DMS 273 treated with DMSO at 0.1 percent for 48 hours (cell line): Measurements from ENCODE around the gene RGS7.
"Not testable (repeated sequence)": the region's sequence is repeated elsewhere in the genome, so short reads cannot be mapped to it uniquely, and the experiment has no call there.

ENCODE experiments used
- DNase-seq: peaks from one replicate; lab custom pipeline; 2025; lab: John Stamatoyannopoulos, UW

RGS7 gene

DNA sequence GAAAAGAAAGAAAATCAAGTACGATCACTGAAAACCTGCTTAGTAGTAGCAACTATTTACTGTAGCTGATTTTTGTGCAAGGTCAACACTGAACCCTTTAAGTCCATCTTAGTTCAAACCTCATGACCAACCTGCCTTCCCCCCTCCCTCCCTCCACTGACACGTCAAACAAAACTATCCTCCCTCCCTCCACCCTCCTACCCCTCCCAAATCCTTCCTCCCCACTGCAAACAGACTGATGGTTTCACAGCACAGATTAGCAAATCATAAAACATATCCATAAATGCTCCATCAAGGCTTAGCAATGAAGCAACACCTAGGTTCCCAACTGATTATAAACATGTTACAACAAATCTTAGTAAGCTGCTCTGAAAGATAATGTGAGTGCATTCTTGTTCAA is 580.8 kb downstream of the RGS7 start:
- DNase-seq = no peak

DNA sequence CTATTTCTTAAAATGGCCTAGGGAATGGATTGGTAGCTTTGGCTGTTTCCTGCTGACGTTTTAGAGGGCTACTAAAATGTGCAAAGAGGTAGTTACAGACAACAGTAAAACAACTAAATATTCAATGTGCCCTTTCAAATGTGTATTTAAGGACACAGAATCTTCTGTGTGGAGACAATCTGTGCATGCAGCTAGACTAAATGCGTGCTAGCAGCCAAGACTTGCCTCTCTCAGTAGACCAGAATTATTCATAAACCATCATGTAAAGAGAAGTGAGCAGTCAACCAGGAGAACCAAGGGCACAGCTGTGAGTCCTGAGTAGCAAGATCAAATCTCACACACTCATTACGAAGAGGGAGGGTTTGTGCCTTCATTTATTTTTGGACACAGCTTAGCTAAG is 584.9 kb downstream of the RGS7 start:
- DNase-seq = no peak

DNA sequence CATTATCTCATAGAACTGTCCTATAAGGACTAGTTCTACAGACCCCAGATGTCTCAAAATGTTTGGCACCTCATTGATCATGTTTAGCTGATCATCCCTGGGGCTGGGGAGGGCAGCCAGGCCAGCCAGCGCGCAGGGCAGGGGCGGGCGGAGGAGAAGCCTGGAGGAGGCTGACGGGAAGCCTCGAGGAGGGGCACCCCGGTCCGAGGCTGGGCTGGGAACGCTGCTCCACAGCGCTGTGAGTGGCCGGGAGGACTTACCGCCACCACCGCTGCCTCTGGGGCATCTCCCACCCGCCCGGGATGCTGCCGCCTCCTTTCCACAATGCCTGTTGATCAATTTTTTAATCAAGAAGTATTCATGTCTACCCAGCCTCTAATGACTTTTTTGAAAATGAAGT is 585.6 kb downstream of the RGS7 start:
- no peak for DNase-seq

DNA sequence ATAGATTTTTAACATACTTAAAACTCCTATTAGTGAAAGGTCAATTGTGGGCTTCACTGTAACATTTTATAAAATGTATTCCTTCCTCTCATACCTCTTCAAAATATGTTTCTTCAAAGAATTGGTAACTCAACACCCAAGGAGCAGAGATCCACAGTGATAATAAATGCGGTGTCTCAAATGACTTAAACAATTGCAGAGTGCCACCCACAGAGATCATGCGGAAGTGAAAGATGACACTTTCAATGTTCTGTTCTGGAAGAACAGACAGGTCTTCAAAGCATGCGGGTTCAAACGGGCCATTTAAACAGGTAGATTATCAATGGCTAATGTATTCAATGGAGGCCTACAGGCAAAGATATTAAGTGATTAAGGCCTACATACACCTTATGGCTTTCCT is 588.0 kb downstream of the RGS7 start:
- DNase-seq = no peak

DNA sequence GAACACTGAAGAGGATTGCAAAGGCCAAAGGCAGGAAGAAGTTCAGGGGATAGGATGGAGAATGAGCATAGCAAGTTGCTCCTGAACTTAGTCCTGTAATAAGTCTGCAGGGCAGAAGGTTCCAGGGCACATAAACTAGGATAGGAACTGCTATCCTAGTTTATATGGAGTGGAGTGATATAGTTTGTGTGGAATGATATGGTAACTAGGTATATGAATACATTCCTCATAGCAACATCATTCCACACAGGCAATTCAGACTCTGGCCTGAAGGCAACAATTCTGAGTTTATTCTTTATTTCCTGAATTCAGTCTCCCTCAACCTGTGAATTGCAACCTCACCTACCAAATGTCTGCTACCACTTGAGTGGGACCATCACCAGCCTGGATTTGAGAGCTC is 590.2 kb downstream of the RGS7 start:
- DNase-seq = no peak

DNA sequence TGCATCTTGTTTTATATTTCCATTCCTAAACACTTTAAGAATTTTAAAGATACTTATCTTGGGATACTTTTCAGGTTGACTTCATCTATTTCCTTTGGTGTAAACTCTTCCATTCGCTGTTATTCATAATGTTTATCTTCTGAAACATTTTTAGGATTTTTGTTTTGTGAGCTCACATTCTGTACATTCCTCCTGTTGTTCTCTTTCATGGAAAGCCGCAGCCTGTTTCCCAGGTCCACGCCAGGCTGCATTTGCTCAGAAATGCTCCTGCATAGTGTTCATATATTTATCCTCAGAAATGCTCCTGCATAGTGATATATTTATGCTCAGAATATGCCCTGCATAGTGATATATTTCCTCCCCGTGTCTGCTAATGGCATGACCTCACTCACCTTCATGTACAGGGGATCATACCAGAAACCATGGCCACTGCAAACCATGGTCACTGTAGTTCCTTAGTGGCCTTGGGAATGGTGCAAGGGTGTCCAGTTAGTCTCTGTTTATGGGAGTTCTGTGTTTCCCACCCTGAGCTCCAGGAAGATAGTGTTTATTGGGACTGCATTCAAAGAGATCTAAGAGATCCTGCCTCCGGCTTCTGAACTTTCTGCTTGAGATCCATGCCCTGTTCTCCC is 591.2 kb downstream of the RGS7 start:
- no peak for DNase-seq

DNA sequence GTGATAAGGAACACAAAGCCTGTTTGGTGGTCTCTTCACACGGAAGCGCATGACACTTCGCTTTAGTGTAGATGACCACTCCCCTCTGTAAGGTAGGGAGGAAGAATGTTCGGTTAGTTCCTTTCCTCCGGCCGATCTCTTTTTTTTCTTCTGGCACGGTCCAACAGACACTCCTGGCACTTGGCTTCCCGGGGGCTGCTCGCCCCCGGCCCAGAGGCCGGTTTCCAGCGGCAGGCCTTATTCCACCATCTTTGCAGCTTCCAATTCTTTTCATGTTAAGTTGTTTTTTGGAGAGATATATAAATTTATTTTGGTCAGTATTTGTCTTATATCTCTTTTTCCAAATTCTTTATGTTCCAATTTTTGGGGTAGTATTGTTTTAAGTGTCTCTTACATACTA is 593.2 kb downstream of the RGS7 start:
- no peak for DNase-seq

DNA sequence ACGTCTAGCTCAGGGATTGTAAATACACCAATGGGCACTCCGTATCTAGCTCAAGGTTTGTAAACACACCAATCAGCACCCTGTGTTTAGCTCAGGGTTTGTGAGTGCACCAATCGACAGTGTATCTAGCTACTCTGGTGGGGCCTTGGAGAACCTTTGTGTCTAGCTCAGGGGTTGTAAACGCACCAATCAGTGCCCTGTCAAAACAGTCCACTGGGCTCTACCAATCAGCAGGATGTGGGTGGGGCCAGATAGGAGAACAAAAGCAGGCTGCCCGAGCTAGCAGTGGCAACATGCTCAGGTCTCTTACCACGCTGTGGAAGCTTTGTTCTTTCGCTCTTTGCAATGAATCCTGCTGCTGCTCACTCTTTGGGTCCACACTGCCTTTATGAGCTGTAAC is 593.9 kb downstream of the RGS7 start:
- not testable (repeated sequence) for DNase-seq

DNA sequence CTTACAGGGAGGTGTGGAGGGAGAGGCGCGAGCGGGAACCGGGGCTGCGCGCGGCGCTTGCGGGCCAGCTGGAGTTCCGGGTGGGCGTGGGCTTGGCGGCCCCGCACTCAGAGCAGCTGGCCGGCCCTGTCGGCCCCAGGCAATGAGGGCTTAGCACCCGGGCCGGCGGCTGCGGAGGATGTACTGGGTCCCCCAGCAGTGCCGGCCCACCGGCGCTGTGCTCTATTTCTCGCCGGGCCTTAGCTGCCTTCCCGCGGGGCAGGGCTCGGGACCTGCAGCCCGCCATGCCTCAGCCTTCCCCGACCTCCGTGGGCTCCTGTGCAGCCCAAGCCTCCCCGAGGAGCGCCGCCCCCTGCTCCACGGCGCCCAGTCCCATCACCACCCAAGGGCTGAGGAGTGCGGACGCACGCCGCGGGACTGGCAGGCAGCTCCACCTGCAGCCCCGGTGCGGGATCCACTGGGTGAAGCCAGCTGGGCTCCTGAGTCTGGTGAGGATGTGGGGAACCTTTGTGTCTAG is 594.5 kb downstream of the RGS7 start:
- DNase-seq = not testable (repeated sequence)

DNA sequence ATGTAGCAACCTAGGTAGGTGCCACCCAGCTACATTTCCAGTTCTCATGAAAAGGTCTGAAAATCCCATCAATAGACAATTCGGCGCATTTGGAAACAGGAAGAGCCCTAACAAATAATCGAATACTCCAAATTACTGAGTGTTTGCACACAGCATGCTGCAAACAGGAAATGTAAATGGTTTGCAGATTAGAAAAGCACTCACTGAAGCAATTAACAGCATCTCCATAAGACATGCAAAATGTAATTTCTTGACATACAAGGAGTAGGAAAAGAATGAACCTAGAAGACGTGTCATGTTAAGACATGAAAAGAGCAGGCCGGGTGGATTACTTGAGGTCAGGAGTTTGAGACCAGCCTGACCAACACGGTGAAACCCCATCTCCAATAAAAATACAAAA is 598.2 kb downstream of the RGS7 start:
- DNase-seq = not testable (repeated sequence)

DNA sequence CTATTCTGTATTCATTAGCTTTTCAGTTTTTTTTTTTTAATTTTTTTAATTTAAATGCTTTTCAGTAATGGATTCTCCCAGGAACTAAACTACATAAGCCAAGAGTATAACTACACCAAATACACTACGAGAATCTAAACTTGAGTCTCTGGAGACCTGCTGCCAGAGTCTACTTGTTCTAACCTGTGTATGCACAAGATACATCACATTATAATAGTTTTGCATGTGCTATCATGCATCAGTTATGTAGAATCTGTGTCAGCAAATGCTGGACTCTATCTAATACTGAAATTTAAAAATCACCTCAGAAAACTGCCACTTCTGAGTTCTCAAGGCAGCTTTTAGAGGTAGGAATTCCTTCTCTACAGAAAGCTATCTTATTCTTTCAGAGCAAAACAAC is 598.7 kb downstream of the RGS7 start:
- no peak for DNase-seq

DNA sequence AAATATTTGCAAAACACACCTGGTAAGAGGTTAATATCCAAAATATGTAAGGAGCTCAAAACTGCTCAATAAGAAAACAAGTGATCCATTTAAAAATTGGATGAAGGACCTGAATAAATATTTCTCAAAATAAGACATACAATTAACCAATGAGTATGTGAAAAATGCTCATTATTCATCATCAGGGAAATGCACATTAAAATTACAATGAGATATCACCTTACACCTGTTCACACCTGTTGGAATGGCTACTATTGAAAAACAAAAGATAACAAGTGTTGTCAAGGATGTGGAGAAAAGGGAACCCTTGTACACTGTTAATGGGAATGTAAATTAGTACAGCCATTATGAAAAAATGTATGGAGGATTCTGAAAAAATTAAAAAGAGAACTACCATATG is 609.1 kb downstream of the RGS7 start:
- DNase-seq = no peak

DNA sequence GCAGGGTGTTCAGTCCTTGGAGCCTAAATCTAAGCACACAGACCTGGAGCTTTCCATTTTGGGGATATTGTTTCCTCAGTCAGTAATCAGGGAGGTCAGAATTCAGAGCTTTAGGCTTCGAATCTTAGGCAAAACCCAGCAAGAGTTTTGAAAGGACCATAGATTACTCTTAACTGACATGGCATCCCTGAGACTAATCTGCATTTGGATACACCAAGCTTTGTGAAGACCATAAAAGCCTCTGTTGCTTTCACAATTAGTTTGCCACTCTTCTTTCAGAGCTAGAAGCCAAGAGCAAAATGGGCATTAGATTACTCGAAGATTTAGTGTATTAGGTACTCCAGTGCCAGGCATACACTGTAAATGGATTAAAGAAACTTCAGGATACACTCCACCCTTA is 613.3 kb downstream of the RGS7 start:
- no peak for DNase-seq

DNA sequence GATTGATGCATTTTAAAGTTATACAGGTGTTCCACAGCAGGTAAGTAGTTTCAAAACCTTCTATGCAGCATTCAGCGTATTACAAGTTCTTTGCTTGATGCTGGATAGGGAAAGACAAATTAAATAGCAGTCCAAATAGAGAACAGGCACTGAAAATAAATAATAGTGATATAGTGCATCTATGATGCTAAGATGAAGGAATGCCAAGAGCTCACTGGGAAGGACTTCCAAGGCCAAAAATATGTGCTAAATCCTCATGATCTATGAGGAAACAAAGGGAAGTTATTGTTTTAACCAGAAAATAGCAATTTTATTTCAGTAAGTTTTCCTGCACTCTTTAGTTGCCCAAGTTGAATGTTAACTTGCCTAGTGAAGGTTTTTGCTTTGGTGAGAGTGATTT is 617.3 kb downstream of the RGS7 start:
- DNase-seq = no peak

DNA sequence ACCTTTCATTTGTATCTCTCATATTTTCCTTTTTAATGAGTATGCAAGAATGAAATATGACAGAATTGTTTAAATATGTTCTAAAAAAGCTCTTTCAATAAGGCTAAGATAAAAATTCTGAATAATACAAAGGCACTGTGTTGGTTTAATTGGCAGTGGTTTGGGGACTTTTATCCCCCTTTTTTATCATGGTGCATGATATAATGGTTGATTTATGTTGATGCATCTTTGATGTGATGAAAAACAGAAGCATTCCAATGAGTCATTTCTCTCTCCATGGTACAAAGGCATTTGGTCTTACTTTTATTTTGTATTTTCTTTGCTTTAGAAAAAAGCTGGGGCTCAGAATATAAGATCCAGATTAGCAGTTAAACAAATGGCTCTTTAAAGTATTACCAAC is 617.9 kb downstream of the RGS7 start:
- DNase-seq = no peak

DNA sequence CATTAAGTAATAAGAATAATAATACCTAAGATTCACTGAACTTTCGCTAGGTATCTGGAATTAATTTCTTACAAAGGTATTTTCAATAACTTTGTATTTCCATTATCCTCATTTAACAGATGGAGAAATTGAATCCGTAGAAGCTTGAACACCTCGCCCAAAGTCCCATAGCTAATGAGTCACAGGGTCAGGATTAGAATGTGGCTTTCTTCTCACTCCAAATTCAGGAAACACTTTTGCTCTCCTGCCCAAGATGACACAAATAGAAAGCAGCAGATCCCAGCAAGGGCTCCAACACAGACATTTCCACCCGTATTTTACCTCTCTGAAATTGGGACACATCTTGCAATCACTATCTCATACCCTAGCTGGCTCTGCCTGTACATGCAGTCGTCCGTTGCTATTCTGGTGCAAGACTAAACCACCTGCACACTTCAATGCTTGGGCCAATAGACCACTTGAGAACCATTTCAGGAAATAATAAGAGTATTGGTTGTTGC is 619.2 kb downstream of the RGS7 start:
- no peak for DNase-seq

DNA sequence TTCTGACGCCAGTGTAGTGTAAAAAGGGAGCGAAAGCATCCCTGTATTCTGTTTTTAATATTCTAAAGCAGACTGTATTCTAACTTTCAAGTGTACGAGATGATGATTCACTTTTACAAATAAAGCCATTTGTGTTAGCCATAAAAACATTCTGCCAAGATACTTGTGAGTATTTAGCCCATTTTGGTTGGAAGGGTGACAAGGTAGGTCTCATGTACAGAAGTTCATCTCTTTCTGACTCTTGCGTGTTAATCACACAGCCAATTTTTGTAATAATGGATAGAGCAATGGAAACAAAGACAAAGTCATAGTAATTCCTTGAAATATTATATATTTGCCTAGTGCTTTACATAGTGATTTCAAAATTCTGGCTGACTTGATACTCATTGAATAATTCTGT is 619.7 kb downstream of the RGS7 start:
- DNase-seq = no peak

DNA sequence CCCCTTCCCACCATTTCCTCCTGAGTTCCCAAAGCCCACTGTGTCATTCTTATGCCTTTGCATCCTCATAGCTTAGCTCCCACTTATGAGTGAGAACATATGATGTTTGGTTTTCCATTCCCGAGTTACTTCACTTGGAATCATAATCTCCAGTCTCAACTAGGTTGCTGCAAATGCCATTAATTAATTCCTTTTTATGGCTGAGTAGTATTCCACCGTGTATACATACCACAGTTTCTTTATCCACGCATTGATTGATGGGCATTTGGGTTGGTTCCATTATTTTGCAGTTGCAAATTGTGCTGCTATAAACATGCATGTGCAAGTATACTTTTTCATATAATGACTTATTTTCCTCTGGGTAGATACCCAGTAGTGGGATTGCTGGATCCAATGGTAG is 622.3 kb downstream of the RGS7 start:
- DNase-seq = not testable (repeated sequence)

DNA sequence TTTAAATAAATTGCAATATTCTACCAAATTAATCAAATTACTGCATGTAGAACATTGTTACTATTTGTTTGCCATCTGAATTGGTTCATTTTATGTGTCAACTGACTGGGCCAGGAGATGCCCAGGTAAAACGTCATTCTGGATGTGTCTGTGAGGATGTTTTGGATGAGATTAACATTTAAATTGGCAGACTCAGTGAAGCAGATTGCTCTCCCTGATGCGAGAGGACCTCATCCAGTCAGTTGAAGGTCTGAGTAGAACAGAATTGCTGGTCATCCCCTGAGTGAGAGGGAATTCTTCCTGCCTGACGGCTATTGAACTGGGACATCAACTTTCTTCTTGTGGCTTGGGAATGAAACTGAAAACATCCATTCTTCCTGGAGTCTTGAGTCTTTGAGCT is 623.0 kb downstream of the RGS7 start:
- DNase-seq = no peak

DNA sequence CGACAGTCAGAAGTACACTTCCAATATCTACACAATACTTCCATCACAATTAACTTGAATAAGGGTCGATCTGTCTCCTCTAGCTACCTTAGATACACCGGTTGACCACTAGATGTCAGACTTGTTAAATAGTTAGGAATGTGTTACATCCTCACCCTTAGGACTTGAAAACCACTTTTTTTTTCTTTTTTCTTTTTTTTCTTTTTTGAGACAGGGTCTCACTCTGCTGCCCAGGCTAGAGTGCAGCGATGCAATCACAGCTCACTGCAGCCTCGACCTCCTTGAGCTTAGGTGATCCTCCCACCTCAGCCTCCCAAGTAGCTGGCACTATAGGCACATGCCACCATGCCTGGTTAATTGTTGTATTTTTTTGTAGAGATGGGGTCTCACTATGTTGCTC is 624.6 kb downstream of the RGS7 start:
- DNase-seq = peak; percentile 6
